ENCODE results near the gene ALKBH3. TPM values are rescaled to one million over a fixed set of nuclear protein-coding genes. Genes with fewer than 3 reads are reported as not detected.

ALKBH3 gene
- 18.1 TPM for total RNA-seq
- long read RNA-seq, transcript ALKBH3-201 (10 exons, 1,474 nt), result major isoform, 8 of 9 reads
- long read RNA-seq, partial matches to known transcripts, result 0 of 9 reads
- long read RNA-seq, other reads (novel, unspliced or antisense), result 1 of 9 reads

DNA sequence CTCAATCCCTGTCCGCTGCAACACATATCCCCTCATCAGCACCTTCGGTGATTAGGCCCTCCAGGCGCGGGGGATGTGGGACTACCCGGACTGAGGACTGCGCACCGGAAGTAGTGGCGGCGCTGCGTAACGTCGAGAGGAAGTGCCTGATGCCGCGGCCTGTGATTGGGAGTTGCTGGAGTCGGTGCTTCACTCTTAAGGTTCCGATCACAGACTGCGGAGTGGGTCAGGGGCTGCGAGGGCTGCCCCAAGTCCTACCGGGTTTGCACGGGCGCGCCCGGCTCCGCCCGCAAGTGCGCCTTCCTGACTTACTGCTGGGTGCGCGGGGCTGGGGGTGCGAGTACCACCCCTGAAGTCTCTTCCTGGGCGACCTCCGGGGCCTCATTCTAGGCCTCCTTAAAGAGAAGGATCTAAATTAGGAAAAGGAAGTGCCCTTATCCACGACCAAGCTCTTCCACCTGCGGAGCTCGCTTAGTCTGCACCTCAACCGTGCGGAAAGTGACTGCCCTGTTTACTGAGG, at the start of gene ALKBH3:
TSS of gene ALKBH3 (plus strand) at position 192 of the 520 bp plus-strand sequence. CDS start 1,822 bp downstream, outside the sequence.
- intact Hi-C loops (cut with micrococcal nuclease), result no loop called here
- Histone ChIP-seq H3K27me3 (ENCODE audit: low read depth) (peaks cover 22% of the 10 kb centered on the region), H3K36me3 (peaks cover 34% of the 10 kb centered on the region), H3K27ac (replicated peaks) (peak within 1 kb of the TSS; percentile 83), H3K4me1 (peaks cover 25% of the 10 kb centered on the region), H3K9me3 (replicated peaks) (no peaks in the 10 kb centered on the region), H3K4me3 (peak within 1 kb of the TSS; percentile 98)
- DNase-seq, result peak; percentile 92
- TF ChIP-seq, protein P1, sequence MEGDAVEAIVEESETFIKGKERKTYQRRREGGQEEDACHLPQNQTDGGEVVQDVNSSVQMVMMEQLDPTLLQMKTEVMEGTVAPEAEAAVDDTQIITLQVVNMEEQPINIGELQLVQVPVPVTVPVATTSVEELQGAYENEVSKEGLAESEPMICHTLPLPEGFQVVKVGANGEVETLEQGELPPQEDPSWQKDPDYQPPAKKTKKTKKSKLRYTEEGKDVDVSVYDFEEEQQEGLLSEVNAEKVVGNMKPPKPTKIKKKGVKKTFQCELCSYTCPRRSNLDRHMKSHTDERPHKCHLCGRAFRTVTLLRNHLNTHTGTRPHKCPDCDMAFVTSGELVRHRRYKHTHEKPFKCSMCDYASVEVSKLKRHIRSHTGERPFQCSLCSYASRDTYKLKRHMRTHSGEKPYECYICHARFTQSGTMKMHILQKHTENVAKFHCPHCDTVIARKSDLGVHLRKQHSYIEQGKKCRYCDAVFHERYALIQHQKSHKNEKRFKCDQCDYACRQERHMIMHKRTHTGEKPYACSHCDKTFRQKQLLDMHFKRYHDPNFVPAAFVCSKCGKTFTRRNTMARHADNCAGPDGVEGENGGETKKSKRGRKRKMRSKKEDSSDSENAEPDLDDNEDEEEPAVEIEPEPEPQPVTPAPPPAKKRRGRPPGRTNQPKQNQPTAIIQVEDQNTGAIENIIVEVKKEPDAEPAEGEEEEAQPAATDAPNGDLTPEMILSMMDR (IDR thresholded peaks at IDR 0.05; ENCODE audit: borderline replicate concordance), result peak; percentile 15

- Histone ChIP-seq H3K27me3 (ENCODE audit: low read depth) (no peaks in the 10 kb centered on the region), H3K27ac (replicated peaks) (no peak overlapping the region), H3K36me3 (peaks cover 5% of the 10 kb centered on the region), H3K4me1 (peaks cover 17% of the 10 kb centered on the region), H3K4me3 (no peak overlapping the region), H3K9me3 (replicated peaks) (no peaks in the 10 kb centered on the region)
- intact Hi-C loops (cut with micrococcal nuclease), result no loop called here
- TF ChIP-seq, protein P1 (IDR thresholded peaks at IDR 0.05; ENCODE audit: borderline replicate concordance), result no peak
- DNase-seq, result no peak
Measured at GRCh38 chr11:43830928-43831440, 49.6 kb upstream of the ALKBH3 start.

- H3K4me3 ChIP-seq, result no peak overlapping the region
- no peaks in the 10 kb centered on the region for H3K27me3 ChIP-seq (ENCODE audit: low read depth)
- TF ChIP-seq, protein P1 (IDR thresholded peaks at IDR 0.05; ENCODE audit: borderline replicate concordance), result no peak
- no peak for DNase-seq
- H3K9me3 ChIP-seq (replicated peaks), result no peaks in the 10 kb centered on the region
- peaks cover 21% of the 10 kb centered on the region for H3K4me1 ChIP-seq
- H3K36me3 ChIP-seq, result peaks cover 5% of the 10 kb centered on the region
- no peak overlapping the region for H3K27ac ChIP-seq (replicated peaks)
- intact Hi-C loops (cut with micrococcal nuclease), result no loop called here
Measured at GRCh38 chr11:43832536-43832935, 48.1 kb upstream of the ALKBH3 start.

GRCh38 chr11:43833657-43834073, 47.0 kb upstream of the ALKBH3 start:
- DNase-seq, result no peak
- Histone ChIP-seq H3K36me3 (peaks cover 5% of the 10 kb centered on the region), H3K4me1 (peaks cover 29% of the 10 kb centered on the region), H3K27ac (replicated peaks) (no peak overlapping the region), H3K9me3 (replicated peaks) (no peaks in the 10 kb centered on the region), H3K27me3 (ENCODE audit: low read depth) (no peaks in the 10 kb centered on the region), H3K4me3 (no peak overlapping the region)
- TF ChIP-seq, protein P1 (IDR thresholded peaks at IDR 0.05; ENCODE audit: borderline replicate concordance), result no peak
- intact Hi-C loops (cut with micrococcal nuclease), result no loop called here

DNA sequence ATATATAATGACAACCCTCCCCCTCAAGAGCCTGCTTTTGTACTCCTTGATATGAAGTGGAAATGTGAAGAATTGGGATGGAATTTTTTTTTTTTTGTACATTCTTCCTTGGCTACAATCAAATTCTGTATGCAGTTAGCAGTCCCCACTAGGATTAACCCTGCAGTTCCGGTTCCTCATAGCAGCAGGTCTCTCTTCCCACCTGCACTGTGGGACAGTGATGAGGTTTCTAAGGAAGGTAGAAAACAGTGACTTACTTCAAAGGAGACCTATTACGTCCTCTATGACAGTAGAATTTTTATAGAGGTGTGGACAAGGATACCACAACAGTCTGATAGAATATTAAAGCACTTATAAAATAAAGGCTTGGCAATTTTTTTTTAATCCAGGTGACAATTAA, 46.3 kb upstream of the ALKBH3 start:
- H3K27ac ChIP-seq (replicated peaks), result no peak overlapping the region

More for the DNA sequence above, 46.3 kb upstream of the ALKBH3 start:
- Histone ChIP-seq H3K4me3 (no peak overlapping the region), H3K36me3 (peaks cover 5% of the 10 kb centered on the region), H3K9me3 (replicated peaks) (no peaks in the 10 kb centered on the region), H3K4me1 (peaks cover 23% of the 10 kb centered on the region), H3K27me3 (ENCODE audit: low read depth) (no peaks in the 10 kb centered on the region)
- TF ChIP-seq, protein P1 (IDR thresholded peaks at IDR 0.05; ENCODE audit: borderline replicate concordance), result no peak
- intact Hi-C loops (cut with micrococcal nuclease), result no loop called here
- no peak for DNase-seq

All from left ventricle myocardium inferior (tissue), 1 donor.